CD4-positive, alpha-beta T cell treated with Interleukin-17A for 4 hours (primary cell): Measurements from ENCODE around the gene PRDM16.

Experiments used
- DNase-seq: peaks from one replicate; pipeline ENCODE4 v3.0.0-alpha.2; 2020; ENCODE audit warnings: mixed read lengths

The PRDM16 gene

GRCh38 chr1:3366126-3367051 is 297.4 kb downstream of the PRDM16 start:
- no peak for DNase-seq

DNA sequence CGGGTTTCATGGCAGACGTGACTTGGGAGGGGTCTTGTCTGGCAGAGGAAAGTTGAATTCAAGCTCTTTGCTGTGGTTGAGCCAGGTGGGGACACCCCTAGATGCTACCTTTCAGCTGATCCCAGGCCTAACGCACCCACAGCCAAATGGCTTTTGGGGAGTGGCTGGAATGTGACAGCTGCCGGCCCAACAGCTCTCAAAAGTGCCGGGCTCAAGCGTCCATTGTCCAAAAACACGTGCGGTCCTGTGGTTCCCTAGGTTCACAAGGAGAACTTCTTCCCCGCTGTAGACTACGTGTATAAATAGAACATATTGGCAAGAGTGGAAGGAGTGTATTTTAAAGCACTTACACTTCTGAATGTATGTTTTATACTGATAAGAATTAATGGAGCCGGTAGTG is 298.4 kb downstream of the PRDM16 start:
- DNase-seq: no peak

GRCh38 chr1:3368059-3368458 is 299.1 kb downstream of the PRDM16 start:
- no peak for DNase-seq

DNA sequence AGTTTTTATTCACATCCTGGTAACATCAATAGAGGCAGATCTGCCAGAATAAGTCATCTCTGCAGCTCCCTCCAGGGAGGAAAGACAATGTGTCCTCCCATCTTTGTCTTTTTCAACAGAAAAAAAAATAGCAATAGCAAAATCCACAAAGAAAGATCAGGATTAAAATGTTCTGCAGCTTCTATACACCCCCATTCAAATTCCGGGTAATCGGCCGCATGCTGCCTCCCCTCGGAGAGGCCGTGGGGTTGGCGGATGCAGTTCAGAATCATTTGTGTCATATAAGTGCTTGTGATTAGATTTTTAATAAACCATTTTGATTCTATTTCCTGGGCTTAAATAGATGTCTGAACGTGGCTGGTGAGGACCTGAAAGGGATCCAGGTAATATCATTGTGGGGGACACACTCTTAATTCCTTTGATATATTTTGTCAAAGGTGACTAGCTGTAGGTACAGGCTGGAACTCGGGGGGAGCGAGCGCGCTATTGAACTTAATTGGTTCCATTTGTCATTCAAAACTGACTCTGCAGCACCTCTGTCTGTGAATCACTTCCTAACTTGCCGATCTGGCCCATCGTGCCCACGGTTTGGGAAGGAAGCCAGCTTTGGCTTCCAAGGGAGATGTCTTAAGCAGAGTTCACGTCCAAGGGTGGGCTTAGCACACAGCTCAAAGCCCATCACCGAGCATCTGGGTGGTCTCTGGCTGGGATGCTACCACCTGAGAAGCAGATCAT is 299.9 kb downstream of the PRDM16 start:
- no peak for DNase-seq

DNA sequence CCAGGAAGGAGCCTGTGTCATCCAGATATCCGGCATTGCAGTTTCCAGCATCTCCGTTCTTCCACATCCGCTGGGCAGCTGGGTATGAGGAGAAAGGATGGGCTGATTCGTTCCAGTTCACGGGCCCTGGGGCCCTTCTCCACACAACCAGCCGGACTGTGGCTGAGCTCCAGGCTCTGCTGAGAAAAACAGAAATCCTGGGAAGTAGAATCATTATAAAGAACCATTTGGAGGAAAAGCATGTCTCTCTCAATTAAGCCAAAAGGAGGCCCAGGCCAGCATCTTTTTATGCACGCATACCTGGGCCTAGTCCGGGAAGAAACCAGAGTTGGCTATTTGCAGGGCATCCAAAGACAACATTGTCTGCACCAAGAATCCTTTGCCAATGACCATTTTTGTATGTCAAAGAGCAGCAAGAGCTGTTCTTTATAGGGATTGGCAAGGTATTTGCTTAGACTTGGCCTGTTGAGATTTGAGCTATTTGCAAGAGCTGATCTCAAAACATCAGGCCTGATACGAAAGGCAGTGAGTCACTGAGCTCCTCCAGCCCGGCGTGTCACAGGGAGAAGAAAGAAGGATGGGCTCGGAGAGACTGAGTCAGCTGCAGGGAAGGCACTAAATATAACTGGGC is 300.6 kb downstream of the PRDM16 start:
- DNase-seq: no peak

- DNase-seq: no peak
These were observed 302.1 kb downstream of the PRDM16 start for GRCh38 chr1:3370856-3371703.

DNA sequence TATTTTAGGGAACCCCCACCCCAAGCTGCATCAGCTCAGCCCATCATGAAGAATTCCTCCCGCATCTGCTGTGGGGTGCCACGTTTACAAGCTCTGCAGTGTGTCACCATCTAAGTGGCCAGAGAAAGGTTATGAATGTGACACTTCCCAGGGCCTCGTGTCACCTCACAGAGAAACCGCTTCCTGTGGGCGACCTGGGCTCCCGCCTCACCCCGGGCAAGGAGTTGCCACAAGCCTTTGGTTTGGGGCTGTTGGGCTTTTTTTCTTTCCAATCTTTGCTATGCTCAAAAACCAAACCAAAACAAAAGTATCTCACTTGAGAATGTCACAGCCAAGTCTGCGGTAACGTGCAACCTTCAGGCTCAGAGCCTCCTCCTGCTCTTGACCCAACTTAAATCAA is 303.3 kb downstream of the PRDM16 start:
- no peak for DNase-seq

DNA sequence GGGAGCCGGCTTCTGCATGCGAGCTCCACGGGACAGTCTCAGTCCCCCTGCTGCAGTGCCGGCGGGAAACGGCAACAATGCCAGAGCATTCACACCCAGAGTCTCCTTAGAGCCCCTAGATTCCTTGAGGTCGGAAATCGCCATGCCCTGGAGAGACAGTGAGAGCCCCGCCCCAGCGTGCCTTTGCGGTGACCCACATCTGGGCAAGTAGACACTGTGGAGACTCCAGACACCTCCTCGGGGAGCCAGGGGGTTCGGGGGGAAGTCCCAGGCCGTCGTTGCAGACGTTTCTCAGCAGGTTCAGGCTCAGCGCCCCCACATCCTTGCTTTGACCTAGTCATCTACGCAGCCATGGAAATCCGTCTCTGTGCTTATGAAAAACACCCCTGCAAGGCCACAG is 304.2 kb downstream of the PRDM16 start:
- DNase-seq: no peak

DNA sequence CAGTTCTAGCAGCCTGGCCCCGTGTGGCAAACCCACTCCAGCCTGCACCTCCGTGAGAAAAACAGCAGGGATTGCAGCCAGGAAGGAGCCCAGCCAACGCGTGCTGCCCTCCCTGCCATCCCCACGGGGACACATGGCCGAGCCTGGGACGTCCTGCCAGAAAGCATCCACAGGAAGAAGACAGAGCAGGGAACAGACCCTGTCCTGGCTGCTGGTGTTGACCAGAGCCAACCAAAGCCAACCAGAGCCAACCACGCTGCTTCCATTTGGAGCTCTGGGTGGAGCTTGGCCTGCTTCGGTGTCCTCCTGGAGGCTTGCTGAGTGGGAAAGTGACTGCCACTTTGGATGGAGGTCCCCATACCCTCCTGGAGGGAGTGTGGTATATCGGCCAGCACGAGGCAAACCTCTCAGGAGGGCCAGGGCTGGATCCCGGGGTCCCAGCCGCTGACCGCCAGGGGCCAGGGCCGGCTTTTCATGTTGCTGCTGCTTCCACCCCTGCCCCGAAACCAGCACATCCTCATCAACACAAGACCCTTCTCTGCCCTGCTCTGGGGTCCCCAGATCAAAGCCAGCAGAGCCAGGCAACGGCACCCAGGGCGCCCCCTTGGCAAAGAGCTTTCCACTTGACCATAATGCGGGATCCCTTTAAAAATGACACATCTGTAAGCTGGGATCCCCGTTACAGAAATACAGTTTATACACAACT is 304.9 kb downstream of the PRDM16 start:
- DNase-seq: no peak

DNA sequence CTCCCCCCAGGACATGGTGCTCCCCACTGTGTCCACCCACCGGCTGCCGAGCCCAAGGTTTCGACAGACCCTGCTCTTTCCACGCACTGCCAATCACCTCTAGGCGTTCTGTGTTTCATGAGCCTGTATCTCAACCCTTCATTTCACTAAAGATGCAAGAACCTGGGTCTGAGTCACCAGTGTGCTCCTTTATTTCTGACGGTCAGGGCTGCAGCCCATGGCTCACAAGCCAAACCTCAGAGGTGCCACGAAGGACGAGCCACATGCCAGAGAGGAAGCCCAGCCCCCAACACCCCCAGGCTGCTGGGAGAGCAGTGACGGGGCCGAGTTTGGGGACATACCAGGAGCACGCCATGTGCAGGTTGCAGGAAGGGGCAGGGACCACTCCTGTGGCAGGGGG is 306.2 kb downstream of the PRDM16 start:
- no peak for DNase-seq

- no peak for DNase-seq
These were observed 308.2 kb downstream of the PRDM16 start for GRCh38 chr1:3377166-3377565.

DNA sequence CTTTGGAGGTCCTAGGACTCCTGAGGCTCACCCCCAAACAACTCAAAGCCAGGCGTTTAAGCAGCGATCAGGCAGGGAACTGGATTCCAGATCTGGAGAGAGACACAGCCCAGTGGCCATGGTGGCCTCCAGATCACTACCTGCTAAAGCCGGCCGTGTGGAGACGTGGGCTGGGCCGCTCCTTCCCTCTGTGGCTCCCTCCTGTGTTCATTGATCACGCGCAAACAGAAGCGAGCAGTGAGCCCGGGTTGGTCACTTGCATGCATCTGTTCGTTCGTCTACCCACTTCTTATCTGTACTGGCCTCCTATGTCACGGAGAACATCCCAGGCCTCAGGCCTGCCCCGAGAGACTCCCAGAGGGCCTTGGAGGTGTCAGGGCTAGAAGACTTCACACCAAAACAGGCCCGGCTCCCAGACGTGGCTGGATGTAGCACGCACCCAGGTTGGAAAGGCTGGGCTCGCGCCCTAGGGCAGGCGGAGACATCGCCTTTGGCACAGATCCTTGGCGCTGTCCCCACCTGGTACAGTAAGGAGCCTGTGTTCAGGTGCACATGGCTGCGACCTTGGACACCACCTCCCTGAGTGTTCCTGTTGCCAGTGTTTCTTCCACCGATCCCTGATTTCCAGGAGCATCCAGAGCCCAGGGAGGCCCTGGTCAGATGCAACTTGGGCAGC is 308.7 kb downstream of the PRDM16 start:
- no peak for DNase-seq

GRCh38 chr1:3378411-3379208 is 309.6 kb downstream of the PRDM16 start:
- DNase-seq: no peak

DNA sequence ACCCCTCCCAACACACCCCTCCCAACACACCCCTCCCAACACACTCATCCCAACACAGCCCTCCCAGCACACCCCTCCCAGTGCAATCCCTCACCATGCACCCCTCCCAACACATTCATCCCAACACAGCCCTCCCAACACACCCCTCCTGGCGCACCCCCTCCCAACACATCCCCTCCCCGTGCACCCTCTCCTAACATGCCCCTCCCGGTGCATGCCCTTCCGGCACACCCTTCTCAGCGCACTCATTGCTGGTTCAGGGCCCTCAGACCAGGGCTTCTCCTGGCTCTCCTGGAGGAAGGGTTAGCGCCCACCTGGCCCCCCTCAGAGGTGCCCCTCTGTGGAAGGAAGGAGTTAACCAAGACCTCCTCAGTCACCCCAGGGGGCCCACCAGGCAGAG is 310.9 kb downstream of the PRDM16 start:
- no peak for DNase-seq

DNA sequence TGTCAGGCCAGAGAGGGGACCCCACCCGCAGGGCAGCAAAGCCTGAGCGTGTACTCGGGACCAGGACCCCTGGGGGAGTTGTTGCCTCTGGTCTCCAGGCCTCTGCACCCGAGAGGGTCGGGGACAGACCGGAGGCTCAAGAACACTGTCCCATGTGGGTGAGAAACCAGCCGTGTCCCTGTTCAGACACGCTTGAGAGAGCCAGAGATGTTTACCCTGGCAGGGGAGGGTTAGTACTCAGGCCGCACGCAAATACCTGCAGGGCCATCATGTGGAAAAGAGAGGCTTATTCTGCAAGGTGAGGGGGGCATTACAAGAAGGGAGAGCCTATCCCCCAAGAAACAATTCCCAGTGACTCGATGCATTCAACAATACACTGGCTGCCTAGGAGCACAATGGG is 311.5 kb downstream of the PRDM16 start:
- DNase-seq: no peak

GRCh38 chr1:3381901-3382300 is 312.9 kb downstream of the PRDM16 start:
- DNase-seq: no peak

DNA sequence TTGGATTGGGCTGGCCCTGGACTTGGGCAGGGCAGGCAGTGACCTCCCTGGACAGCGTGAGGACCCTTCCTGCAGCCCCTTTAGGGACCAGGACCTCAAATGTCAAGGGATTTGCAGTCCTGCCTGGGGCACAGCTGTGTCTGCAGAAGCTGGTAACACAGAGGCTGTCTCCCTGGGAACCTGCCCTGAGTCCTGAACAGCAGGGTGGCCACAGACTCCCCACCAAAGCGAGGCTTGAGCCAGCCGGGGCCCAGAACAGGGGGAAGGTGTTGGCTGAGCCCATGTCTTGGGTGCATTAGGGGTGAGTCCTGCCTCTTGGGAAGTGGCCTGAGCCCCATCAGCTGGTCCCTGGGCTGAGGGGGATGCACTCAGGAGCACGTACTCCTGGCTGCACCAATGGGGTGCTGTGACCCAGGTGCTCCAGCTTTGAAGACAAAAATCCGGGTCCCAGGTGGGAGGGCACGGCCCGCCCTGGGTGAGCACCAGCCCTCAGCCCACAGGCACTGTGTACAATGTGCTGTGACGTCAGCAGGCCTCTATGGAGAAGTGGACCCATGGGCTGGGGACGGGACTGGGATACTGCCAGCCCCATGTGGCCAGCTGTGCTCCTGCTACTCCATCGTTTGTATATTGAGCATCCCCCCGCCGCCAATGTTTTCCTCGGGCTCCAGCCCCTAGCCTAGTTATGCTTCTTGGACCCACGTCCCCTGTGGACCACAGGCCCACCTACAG is 313.5 kb downstream of the PRDM16 start:
- no peak for DNase-seq

GRCh38 chr1:3383679-3384078 is 314.7 kb downstream of the PRDM16 start:
- no peak for DNase-seq

DNA sequence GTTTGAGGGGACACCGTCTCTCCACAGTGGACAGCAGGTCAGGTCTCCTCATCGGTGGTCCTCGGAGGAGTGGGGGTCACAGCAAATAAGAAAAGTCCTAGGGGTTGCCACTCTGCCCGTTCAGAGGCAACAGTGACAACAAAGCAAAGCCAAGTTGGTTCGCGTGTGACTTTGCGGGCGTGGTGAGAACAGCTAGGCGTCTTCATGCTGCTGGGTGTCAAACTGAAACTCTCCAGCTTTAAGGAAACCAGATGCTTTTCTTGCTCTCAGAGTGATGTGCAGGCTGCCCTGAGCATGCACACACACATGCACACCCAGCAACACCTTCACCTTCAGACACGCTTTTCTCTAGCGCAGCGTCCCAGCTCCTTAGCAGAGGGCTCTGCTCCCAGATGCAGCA is 315.4 kb downstream of the PRDM16 start:
- no peak for DNase-seq
